Measurements from ENCODE around the gene BTBD19.

The BTBD19 gene

GRCh38 chr1:44830900-44831304, 22.6 kb downstream of the BTBD19 start:
- TF ChIP-seq TCF12 (IDR thresholded peaks at IDR 0.05; ENCODE audit: low read depth) (no peak), REST (IDR thresholded peaks at IDR 0.05; ENCODE audit: low read depth) (no peak), CREB1 (IDR thresholded peaks at IDR 0.05; ENCODE audit: low read depth) (no peak), NFIC (IDR thresholded peaks at IDR 0.05) (no peak), CEBPB (IDR thresholded peaks at IDR 0.05) (no peak), ZBTB7A (IDR thresholded peaks at IDR 0.05; ENCODE audit: low read depth) (no peak), EGR1 (IDR thresholded peaks at IDR 0.05) (no peak), USF1 (IDR thresholded peaks at IDR 0.05) (no peak), YY1 (IDR thresholded peaks at IDR 0.05; ENCODE audit: low read depth) (no peak), RAD21 (IDR thresholded peaks at IDR 0.05; ENCODE audit: low read depth) (no peak), MAX (IDR thresholded peaks at IDR 0.05) (no peak)

DNA sequence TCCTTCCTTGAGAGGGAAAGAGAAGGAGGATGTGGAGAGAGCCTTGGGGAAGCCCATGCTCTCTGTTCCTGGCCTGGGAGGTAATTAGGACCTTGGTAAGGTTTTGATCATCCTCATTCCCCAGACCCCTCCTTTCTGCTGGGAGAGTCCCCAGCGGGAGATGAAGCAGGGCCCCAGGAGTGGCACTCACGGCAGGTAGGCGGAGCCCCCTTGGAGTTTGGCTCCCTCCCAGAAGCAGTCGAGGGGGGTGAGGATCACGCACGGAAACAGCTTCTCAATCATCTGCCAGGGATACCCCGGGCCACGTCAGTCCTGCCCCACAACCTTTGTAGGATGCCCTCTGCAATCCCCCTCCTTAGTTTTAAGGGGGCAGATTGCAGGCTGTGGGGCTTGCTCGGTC, 23.2 kb downstream of the BTBD19 start:
- TF ChIP-seq CREB1 (IDR thresholded peaks at IDR 0.05; ENCODE audit: low read depth) (no peak), USF1 (IDR thresholded peaks at IDR 0.05) (no peak), RAD21 (IDR thresholded peaks at IDR 0.05; ENCODE audit: low read depth) (no peak), TAF1 (IDR thresholded peaks at IDR 0.05; ENCODE audit: low read depth) (no peak), YY1 (IDR thresholded peaks at IDR 0.05; ENCODE audit: low read depth) (no peak), CEBPB (IDR thresholded peaks at IDR 0.05) (no peak), TEAD4 (IDR thresholded peaks at IDR 0.05) (no peak), MAX (IDR thresholded peaks at IDR 0.05) (no peak), EP300 (IDR thresholded peaks at IDR 0.05; ENCODE audit: borderline replicate concordance) (no peak), FOXM1 (IDR thresholded peaks at IDR 0.05; ENCODE audit: borderline replicate concordance, low read depth) (no peak), REST (IDR thresholded peaks at IDR 0.05; ENCODE audit: low read depth) (no peak), EGR1 (IDR thresholded peaks at IDR 0.05) (no peak)

- no peak for TF ChIP-seq RAD21 (IDR thresholded peaks at IDR 0.05; ENCODE audit: low read depth)
- TF ChIP-seq TEAD4 (IDR thresholded peaks at IDR 0.05) = no peak
- TF ChIP-seq NFIC (IDR thresholded peaks at IDR 0.05) = no peak
- no peak for TF ChIP-seq YY1 (IDR thresholded peaks at IDR 0.05; ENCODE audit: low read depth)
- no peak for TF ChIP-seq MAX (IDR thresholded peaks at IDR 0.05)
- TF ChIP-seq REST (IDR thresholded peaks at IDR 0.05; ENCODE audit: low read depth) = no peak
- no peak for TF ChIP-seq EGR1 (IDR thresholded peaks at IDR 0.05)
- no peak for TF ChIP-seq TCF12 (IDR thresholded peaks at IDR 0.05; ENCODE audit: low read depth)
These were observed 23.9 kb downstream of the BTBD19 start for GRCh38 chr1:44832056-44832705.

GRCh38 chr1:44834328-44834727, 26.0 kb downstream of the BTBD19 start:
- TF ChIP-seq TEAD4 (IDR thresholded peaks at IDR 0.05) (no peak), RAD21 (IDR thresholded peaks at IDR 0.05; ENCODE audit: low read depth) (no peak), TCF12 (IDR thresholded peaks at IDR 0.05; ENCODE audit: low read depth) (no peak), NFIC (IDR thresholded peaks at IDR 0.05) (no peak), CREB1 (IDR thresholded peaks at IDR 0.05; ENCODE audit: low read depth) (no peak), TAF1 (IDR thresholded peaks at IDR 0.05; ENCODE audit: low read depth) (no peak), FOXM1 (IDR thresholded peaks at IDR 0.05; ENCODE audit: borderline replicate concordance, low read depth) (no peak), CEBPB (IDR thresholded peaks at IDR 0.05) (no peak), USF1 (IDR thresholded peaks at IDR 0.05) (no peak), EGR1 (IDR thresholded peaks at IDR 0.05) (no peak)
